WERI-Rb-1 (cell line): ENCODE results near the gene YES1.

Experiments used
- DNase-seq: peaks from one replicate; pipeline ENCODE4 v3.0.0-alpha.2; 2020
- H3K27ac ChIP-seq: fragments of 250-450 bp; sonication (Bioruptor Pico); 2 replicates; pipeline ENCODE4 v1.5.1; 2020; ENCODE audit warnings: mild to moderate bottlenecking, moderate library complexity
- H3K27me3 ChIP-seq: fragments of 250-450 bp; sonication (Bioruptor Pico); 2 replicates; pipeline ENCODE4 v1.5.1; 2021; ENCODE audit warnings: mild to moderate bottlenecking, low read depth, moderate library complexity; ENCODE audit not compliant: insufficient read depth, severe bottlenecking
- H3K36me3 ChIP-seq: fragments of 250-450 bp; sonication (Bioruptor Pico); 2 replicates; pipeline ENCODE4 v1.5.1; 2020; ENCODE audit warnings: mild to moderate bottlenecking, moderate library complexity
- H3K4me3 ChIP-seq: 2 replicates; pipeline ENCODE4 v1.5.1; 2011; ENCODE audit warnings: low read depth, mild to moderate bottlenecking, control low read depth, low read length
- H3K9me3 ChIP-seq: fragments of 250-450 bp; sonication (Bioruptor Pico); 2 replicates; pipeline ENCODE4 v1.5.1; 2021; ENCODE audit warnings: mild to moderate bottlenecking, moderate library complexity; ENCODE audit not compliant: severe bottlenecking
- CTCF ChIP-seq: IDR thresholded peaks from 2 replicates; pipeline ENCODE4 v1.5.1; 2011; ENCODE audit warnings: low read depth, mild to moderate bottlenecking, control low read depth, inconsistent platforms, low read length

The YES1 gene

GRCh38 chr18:811892-812375 lies at the start of gene YES1:
Gene YES1, minus strand, starts transcription at chr18:812242. Its CDS starts 55,415 bp downstream, at chr18:756827.
- H3K9me3 ChIP-seq: no peaks in the 10 kb centered on the region
- H3K4me3 ChIP-seq: peak within 1 kb of the TSS; percentile 99
- DNase-seq: no peak
- H3K36me3 ChIP-seq: no peaks in the 10 kb centered on the region
- no peaks in the 10 kb centered on the region for H3K27me3 ChIP-seq
- H3K27ac ChIP-seq: peak within 1 kb of the TSS; percentile 90
- no peak for TF ChIP-seq CTCF

- DNase-seq: no peak
- no peaks in the 10 kb centered on the region for H3K27me3 ChIP-seq
- no peaks in the 10 kb centered on the region for H3K9me3 ChIP-seq
- no peak for TF ChIP-seq CTCF
- H3K27ac ChIP-seq: no peak overlapping the region
- no peaks in the 10 kb centered on the region for H3K36me3 ChIP-seq
- no peak overlapping the region for H3K4me3 ChIP-seq
Measured at GRCh38 chr18:857986-858385, 45.9 kb upstream of the YES1 start.

GRCh38 chr18:853471-853870 lies 41.4 kb upstream of the YES1 start:
- Histone ChIP-seq H3K36me3 (no peaks in the 10 kb centered on the region), H3K4me3 (no peak overlapping the region), H3K27ac (no peak overlapping the region), H3K9me3 (no peaks in the 10 kb centered on the region), H3K27me3 (no peaks in the 10 kb centered on the region)
- no peak for TF ChIP-seq CTCF
- DNase-seq: no peak

GRCh38 chr18:850960-851359 lies 38.9 kb upstream of the YES1 start:
- no peak for TF ChIP-seq CTCF
- no peak overlapping the region for H3K4me3 ChIP-seq
- H3K36me3 ChIP-seq: no peaks in the 10 kb centered on the region
- no peak for DNase-seq
- no peaks in the 10 kb centered on the region for H3K9me3 ChIP-seq
- H3K27ac ChIP-seq: no peak overlapping the region
- H3K27me3 ChIP-seq: no peaks in the 10 kb centered on the region

- H3K9me3 ChIP-seq: no peaks in the 10 kb centered on the region
- DNase-seq: no peak
- TF ChIP-seq CTCF: no peak
- no peak overlapping the region for H3K4me3 ChIP-seq
- no peaks in the 10 kb centered on the region for H3K36me3 ChIP-seq
- no peak overlapping the region for H3K27ac ChIP-seq
- H3K27me3 ChIP-seq: no peaks in the 10 kb centered on the region
Measured at GRCh38 chr18:849021-849420, 37.0 kb upstream of the YES1 start.

- Histone ChIP-seq H3K27me3 (no peaks in the 10 kb centered on the region), H3K9me3 (no peaks in the 10 kb centered on the region), H3K4me3 (no peak overlapping the region), H3K36me3 (no peaks in the 10 kb centered on the region), H3K27ac (no peak overlapping the region)
- no peak for TF ChIP-seq CTCF
- DNase-seq: no peak
Measured at GRCh38 chr18:848062-848861, 36.2 kb upstream of the YES1 start.
